HEK293T (cell line): ENCODE data around the gene NPIPA8.
"Not testable (repeated sequence)": the region's sequence is repeated elsewhere in the genome, so short reads cannot be mapped to it uniquely, and the experiment has no call there.

Experiments
- BHLHE40 ChIP-seq: fragments of 450-650 bp; IDR thresholded peaks from 2 replicates; pipeline ENCODE4 v1.6.1; 2016; ENCODE audit warnings: mild to moderate bottlenecking, moderate library complexity, borderline replicate concordance
- CTBP1 ChIP-seq: fragments of 450-650 bp; IDR thresholded peaks from 2 replicates; pipeline ENCODE4 v1.6.1; 2016; ENCODE audit warnings: borderline replicate concordance
- ELF4 ChIP-seq: fragments of 450-650 bp; IDR thresholded peaks from 2 replicates; pipeline ENCODE4 v1.6.1; 2017; ENCODE audit warnings: antibody characterized with exemption
- FOXA1 ChIP-seq: fragments of 450-650 bp; IDR thresholded peaks from 2 replicates; pipeline ENCODE4 v1.6.1; 2016; ENCODE audit warnings: mild to moderate bottlenecking
- FOXM1 ChIP-seq: fragments of 450-650 bp; IDR thresholded peaks from 2 replicates; pipeline ENCODE4 v1.6.1; 2017; ENCODE audit warnings: mild to moderate bottlenecking, borderline replicate concordance
- HDGF ChIP-seq: fragments of 450-650 bp; IDR thresholded peaks from 2 replicates; pipeline ENCODE4 v1.6.1; 2017; ENCODE audit warnings: antibody characterized with exemption, borderline replicate concordance
- LEF1 ChIP-seq: fragments of 450-650 bp; IDR thresholded peaks from 2 replicates; pipeline ENCODE4 v1.6.1; 2017; ENCODE audit warnings: mild to moderate bottlenecking, borderline replicate concordance
- NFRKB ChIP-seq: fragments of 450-650 bp; IDR thresholded peaks from 2 replicates; pipeline ENCODE4 v1.6.1; 2016; ENCODE audit warnings: mild to moderate bottlenecking, moderate library complexity
- PKNOX1 ChIP-seq: fragments of 450-650 bp; IDR thresholded peaks from 2 replicates; pipeline ENCODE4 v1.6.1; 2016
- SP1 ChIP-seq: fragments of 450-650 bp; IDR thresholded peaks from 2 replicates; pipeline ENCODE4 v1.6.1; 2017

- not testable (repeated sequence) for TF ChIP-seq HDGF, SP1, FOXA1, CTBP1, ELF4, FOXM1, LEF1, NFRKB, BHLHE40, PKNOX1
Observed at GRCh38 chr16:18344634-18345033, 8.1 kb upstream of the NPIPA8 start.
